AG04449 (cell line): ENCODE results near the gene HOXD3.

Experiments
- CTCF ChIA-PET: fragments of 350-600 bp; formaldehyde crosslinking; extraction: SDS; loops from one replicate; lab custom pipeline; 2021; ENCODE audit warnings: antibody characterized with exemption; lab: Yijun Ruan, JAX
- POLR2A ChIA-PET: fragments of 400-600, 350-600 bp; formaldehyde crosslinking; extraction: SDS; loops from one replicate; lab custom pipeline; 2020; ENCODE audit warnings: antibody characterized with exemption, inconsistent platforms; lab: Yijun Ruan, JAX
- DNase-seq: peaks from one replicate; pipeline ENCODE4 v3.0.0-alpha.2; 2010; ENCODE audit warnings: low read depth, low spot score
- H3K4me3 ChIP-seq: 2 replicates; pipeline ENCODE4 v1.5.1; 2011; ENCODE audit warnings: low read depth, mild to moderate bottlenecking, control low read depth, low read length
- TF ChIP-seq, protein P1 (sequence below): IDR thresholded peaks from one replicate; pipeline ENCODE4 v1.5.1; 2011; ENCODE audit warnings: mild to moderate bottlenecking, moderate library complexity, low read length, control low read depth, inconsistent platforms; ENCODE audit not compliant: insufficient read depth; ENCODE audit errors: missing control alignments

The HOXD3 gene

DNA sequence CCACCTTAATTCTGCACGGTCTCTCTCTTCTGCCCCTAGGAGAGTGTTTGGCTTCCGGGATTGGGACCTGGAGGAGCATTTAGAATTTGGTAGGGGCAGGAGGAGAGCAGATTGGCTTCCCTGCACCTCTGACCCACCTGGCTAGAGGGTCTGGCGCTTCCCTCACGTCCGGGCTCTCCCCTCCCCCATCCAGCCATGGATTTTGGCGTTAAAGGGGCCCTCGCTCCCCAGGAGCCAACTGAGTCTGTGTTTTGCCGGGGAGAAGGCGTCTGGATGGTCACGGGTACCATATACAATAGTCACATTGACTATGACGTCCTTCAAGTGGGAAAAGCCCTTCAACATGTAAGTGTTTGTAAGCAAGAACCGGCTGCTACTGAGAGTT lies 6.6 kb downstream of the HOXD3 start:
- no peak overlapping the region for H3K4me3 ChIP-seq

DNA sequence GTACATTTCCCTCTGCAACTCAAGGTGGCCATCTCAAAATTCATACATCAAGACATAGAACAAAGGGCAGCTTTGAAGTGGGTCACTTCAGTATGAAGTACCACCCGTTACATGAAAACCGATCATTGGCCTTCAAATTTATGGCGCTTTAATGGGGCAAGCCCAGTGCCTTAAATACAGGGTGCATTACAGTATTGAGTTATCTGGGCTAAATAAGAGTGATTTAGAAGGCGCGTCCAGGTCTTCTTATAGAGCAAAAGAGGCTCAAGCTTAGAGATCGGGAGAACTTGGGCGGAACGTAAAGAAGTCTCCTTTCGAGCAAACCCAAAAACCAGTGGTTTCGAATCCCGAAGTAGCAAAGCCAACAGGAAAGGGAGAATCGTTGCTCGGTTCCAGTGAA lies 7.1 kb downstream of the HOXD3 start:
- CTCF ChIA-PET = interaction anchor here (1.1 to 1.5 kb wide), 3 partner anchors 24 to 390 kb away, joined by 3 read pairs; no protein-coding TSS in a partner anchor
- H3K4me3 ChIP-seq = no peak overlapping the region
- TF ChIP-seq, protein P1, sequence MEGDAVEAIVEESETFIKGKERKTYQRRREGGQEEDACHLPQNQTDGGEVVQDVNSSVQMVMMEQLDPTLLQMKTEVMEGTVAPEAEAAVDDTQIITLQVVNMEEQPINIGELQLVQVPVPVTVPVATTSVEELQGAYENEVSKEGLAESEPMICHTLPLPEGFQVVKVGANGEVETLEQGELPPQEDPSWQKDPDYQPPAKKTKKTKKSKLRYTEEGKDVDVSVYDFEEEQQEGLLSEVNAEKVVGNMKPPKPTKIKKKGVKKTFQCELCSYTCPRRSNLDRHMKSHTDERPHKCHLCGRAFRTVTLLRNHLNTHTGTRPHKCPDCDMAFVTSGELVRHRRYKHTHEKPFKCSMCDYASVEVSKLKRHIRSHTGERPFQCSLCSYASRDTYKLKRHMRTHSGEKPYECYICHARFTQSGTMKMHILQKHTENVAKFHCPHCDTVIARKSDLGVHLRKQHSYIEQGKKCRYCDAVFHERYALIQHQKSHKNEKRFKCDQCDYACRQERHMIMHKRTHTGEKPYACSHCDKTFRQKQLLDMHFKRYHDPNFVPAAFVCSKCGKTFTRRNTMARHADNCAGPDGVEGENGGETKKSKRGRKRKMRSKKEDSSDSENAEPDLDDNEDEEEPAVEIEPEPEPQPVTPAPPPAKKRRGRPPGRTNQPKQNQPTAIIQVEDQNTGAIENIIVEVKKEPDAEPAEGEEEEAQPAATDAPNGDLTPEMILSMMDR = no peak
- POLR2A ChIA-PET = no interaction called here
- DNase-seq = no peak

More for the DNA sequence above, 6.6 kb downstream of the HOXD3 start:
- no peak for DNase-seq
- POLR2A ChIA-PET = no interaction called here
- TF ChIP-seq, protein P1 = no peak
- CTCF ChIA-PET = interaction anchor here (1.4 to 6.8 kb wide), 3 partner anchors 23 to 391 kb away, joined by 3 to 50 read pairs (median 3); no protein-coding TSS in a partner anchor

DNA sequence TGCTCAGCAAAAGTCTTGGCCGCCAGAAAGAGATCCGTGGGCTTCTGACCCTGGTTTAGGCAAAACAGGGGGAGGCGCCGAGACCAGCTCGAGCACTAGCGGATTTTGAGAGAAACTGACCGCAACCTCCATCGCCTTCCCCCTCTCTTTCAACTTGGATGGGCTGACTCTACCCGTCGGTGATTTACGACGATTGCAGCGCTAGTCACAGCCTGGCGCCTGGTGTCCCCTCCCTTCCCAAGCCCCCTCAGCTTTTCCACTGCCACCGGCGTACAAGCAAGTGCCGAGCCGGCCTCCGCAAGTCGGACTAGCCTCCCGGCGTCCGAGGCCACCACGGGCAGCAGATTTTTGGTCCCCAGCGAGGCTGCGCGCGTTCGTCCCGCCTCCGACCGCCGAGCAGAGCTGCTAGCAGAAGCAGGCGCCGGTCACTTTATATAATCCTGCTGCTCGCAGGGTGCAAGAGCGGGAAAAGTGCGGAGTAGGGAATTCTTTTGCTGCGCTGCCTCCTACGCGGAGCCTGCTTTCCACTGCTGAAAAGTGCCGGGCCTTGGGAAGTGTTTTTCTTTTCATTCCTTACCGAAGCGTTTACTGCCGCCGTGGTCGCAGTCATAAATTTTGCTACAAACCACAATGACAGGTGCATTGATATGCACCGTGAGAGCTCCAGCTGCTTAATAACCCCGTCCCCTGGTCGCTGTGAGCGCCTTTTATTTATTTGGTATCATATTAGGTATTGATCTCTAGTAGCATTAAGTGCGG lies 7.7 kb downstream of the HOXD3 start:
- TF ChIP-seq, protein P1 = no peak
- no peak overlapping the region for H3K4me3 ChIP-seq
- DNase-seq = no peak
- CTCF ChIA-PET = interaction anchor here (0.6 to 3.2 kb wide), 5 partner anchors 24 to 390 kb away, joined by 3 to 9 read pairs (median 3); no protein-coding TSS in a partner anchor
- POLR2A ChIA-PET = no interaction called here

DNA sequence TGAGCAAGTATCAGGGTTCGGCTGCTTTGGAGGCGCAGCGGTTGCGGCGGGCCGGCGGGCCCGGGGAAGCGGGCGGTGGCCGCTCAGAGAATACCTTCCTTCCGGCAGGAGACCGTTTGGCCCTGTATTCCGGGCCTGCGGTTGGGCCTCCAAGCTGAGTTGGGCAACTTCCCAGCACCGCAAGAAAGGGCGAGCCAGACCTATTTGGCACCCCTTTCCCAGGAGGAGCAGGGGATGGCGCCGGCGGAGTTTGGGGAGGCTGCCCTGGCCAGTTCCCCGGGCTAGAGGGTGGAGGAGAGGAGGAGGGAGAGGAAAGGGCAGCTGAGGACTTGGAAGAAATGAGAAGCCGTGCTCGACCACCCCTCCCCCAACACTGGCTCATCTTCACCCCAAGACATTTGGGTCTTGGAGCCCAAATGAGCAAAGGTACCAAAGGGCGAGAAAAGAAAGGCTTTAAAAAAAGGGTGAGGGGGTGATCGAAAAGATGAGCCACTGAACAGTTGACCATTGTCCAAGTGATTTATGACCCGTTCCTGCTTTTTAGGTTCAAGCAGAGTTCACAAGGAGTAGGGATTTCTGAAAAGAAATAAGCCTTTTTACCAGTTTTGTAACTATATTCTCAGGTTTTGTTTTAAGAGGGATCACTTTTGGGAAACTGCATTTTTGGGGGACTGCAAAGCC lies 8.4 kb downstream of the HOXD3 start:
- ChIA-PET CTCF (interaction anchor here (1.1 to 3.7 kb wide), 4 partner anchors 25 to 474 kb away, joined by 3 to 18 read pairs (median 6); no protein-coding TSS in a partner anchor), POLR2A (no interaction called here)
- no peak for DNase-seq
- TF ChIP-seq, protein P1 = no peak
- H3K4me3 ChIP-seq = no peak overlapping the region

DNA sequence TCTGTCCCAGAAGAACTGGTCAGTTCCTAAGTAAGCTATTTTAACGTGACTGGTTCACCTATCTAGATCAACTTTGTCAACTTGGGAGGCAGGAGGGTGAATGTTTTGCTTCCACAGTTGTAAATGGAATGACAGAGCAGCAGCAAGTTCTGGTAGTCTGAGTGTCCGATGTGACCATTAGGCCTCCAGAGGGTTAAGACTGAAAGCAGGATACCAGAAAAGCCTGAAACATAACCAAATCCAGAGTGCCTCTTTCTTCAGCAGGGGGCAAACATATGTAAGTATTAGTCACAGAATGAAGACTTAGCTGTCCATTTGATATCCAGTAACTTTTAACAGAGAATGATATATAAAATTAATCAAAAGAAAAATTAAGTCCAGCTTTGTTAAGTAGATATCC lies 9.2 kb downstream of the HOXD3 start:
- DNase-seq = no peak
- TF ChIP-seq, protein P1 = no peak
- no peak overlapping the region for H3K4me3 ChIP-seq
- CTCF ChIA-PET = interaction anchor here (0.9 to 4.2 kb wide), 6 partner anchors 21 to 473 kb away, joined by 3 to 24 read pairs (median 6); no protein-coding TSS in a partner anchor
- POLR2A ChIA-PET = interaction anchor here (0.6 kb wide), 2 partner anchors 25 to 27 kb away, joined by 3 read pairs; no protein-coding TSS in a partner anchor

DNA sequence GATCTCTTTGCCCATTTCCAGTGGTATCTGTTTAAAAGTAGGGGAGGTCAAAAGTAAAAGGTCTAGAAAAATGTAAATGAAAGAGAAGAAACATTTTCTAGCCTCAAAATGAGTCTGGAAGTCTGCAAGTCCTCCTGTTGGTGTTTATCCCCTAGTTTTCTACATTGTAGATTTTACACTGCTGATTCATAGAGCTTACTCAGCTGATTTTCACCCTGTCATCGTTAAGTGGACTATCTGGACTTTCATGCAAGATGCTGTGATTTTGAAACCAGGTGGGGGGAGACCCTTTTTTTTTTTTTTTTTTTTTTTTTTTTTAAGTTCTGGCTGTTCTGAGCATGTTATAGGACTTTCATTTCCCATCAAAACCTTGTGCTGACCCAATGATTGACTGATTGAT lies 10.3 kb downstream of the HOXD3 start:
- CTCF ChIA-PET = interaction anchor here (0.8 to 4.2 kb wide), 6 partner anchors 9 to 387 kb away, joined by 3 to 24 read pairs (median 6); no protein-coding TSS in a partner anchor
- TF ChIP-seq, protein P1 = no peak
- DNase-seq = no peak
- H3K4me3 ChIP-seq = no peak overlapping the region
- POLR2A ChIA-PET = no interaction called here
